HG03095 (cell line): ENCODE results near the gene SPPL3.

ENCODE experiments used
- ATAC-seq: cut with Tn5 transposase; IDR thresholded peaks from one replicate; pipeline ENCODE4 v1.9.1; 2021; ENCODE audit warnings: moderate library complexity; ENCODE audit not compliant: unreplicated experiment

SPPL3 gene

GRCh38 chr12:120790114-120790513 lies 114.0 kb downstream of the SPPL3 start:
- no peak for ATAC-seq

GRCh38 chr12:120787889-120788288 lies 116.3 kb downstream of the SPPL3 start:
- no peak for ATAC-seq

- ATAC-seq: no peak
These were observed 119.4 kb downstream of the SPPL3 start for GRCh38 chr12:120784804-120785203.

GRCh38 chr12:120783197-120783596 lies 121.0 kb downstream of the SPPL3 start:
- ATAC-seq: no peak

- no peak for ATAC-seq
These were observed 128.2 kb downstream of the SPPL3 start for GRCh38 chr12:120775862-120776552.

- ATAC-seq: no peak
These were observed 129.8 kb downstream of the SPPL3 start for GRCh38 chr12:120774169-120774916.

- ATAC-seq: no peak
These were observed 133.1 kb downstream of the SPPL3 start for GRCh38 chr12:120771097-120771496.

GRCh38 chr12:120767071-120768024 lies 136.8 kb downstream of the SPPL3 start:
- ATAC-seq: no peak

- no peak for ATAC-seq
These were observed 137.6 kb downstream of the SPPL3 start for GRCh38 chr12:120766566-120766965.

GRCh38 chr12:120764816-120765215 lies 139.3 kb downstream of the SPPL3 start:
- no peak for ATAC-seq

GRCh38 chr12:120763250-120763649 lies 140.9 kb downstream of the SPPL3 start:
- ATAC-seq: no peak

- no peak for ATAC-seq
These were observed 142.1 kb downstream of the SPPL3 start for GRCh38 chr12:120762086-120762485.

- ATAC-seq: no peak
These were observed 142.6 kb downstream of the SPPL3 start for GRCh38 chr12:120761519-120761934.

- ATAC-seq: no peak
These were observed 143.6 kb downstream of the SPPL3 start for GRCh38 chr12:120760349-120761254.

GRCh38 chr12:120759591-120760348 lies 144.4 kb downstream of the SPPL3 start:
- ATAC-seq: no peak

- no peak for ATAC-seq
These were observed 145.2 kb downstream of the SPPL3 start for GRCh38 chr12:120758798-120759590.

- ATAC-seq: no peak
These were observed 146.2 kb downstream of the SPPL3 start for GRCh38 chr12:120757949-120758348.

GRCh38 chr12:120757226-120757742 lies 146.9 kb downstream of the SPPL3 start:
- no peak for ATAC-seq
